RWPE2 (cell line): ENCODE data around the gene LCN10.

Experiments used
- ATAC-seq: fragments of 200-7000 bp; cut with Tn5 transposase; 3 replicates; pipeline ENCODE4 v1.9.1; 2021; ENCODE audit warnings: low read depth
- DNase-seq: peaks from one replicate; pipeline ENCODE4 v3.0.0-alpha.2; 2020; ENCODE audit warnings: low spot score
- H3K27ac ChIP-seq: fragments of 450-650 bp; 2 replicates; pipeline ENCODE4 v1.5.1; 2017; ENCODE audit warnings: mild to moderate bottlenecking; ENCODE audit not compliant: poor library complexity, severe bottlenecking
- H3K27me3 ChIP-seq: fragments of 250-450 bp; sonication (Bioruptor Pico); 2 replicates; pipeline ENCODE4 v1.5.1; 2021; ENCODE audit warnings: mild to moderate bottlenecking, moderate library complexity; ENCODE audit not compliant: insufficient read depth, poor library complexity, severe bottlenecking
- H3K36me3 ChIP-seq: fragments of 250-450 bp; sonication (Bioruptor Pico); 2 replicates; pipeline ENCODE4 v1.5.1; 2020; ENCODE audit warnings: low read depth, mild to moderate bottlenecking, moderate library complexity
- H3K4me1 ChIP-seq: fragments of 250-450 bp; sonication (Bioruptor Pico); 2 replicates; pipeline ENCODE4 v1.5.1; 2021; ENCODE audit warnings: mild to moderate bottlenecking, moderate library complexity; ENCODE audit not compliant: insufficient read depth, poor library complexity, severe bottlenecking
- H3K4me3 ChIP-seq: fragments of 250-450 bp; sonication (Bioruptor Pico); 2 replicates; pipeline ENCODE4 v1.5.1; 2021; ENCODE audit warnings: mild to moderate bottlenecking, moderate library complexity; ENCODE audit not compliant: severe bottlenecking
- H3K9me3 ChIP-seq: fragments of 250-450 bp; sonication (Bioruptor Pico); 2 replicates; pipeline ENCODE4 v1.5.1; 2021; ENCODE audit warnings: mild to moderate bottlenecking, moderate library complexity; ENCODE audit not compliant: severe bottlenecking
- TF ChIP-seq, protein P1 (sequence below): fragments of 450-650 bp; IDR thresholded peaks from one replicate; pipeline ENCODE4 v1.5.1; 2017; ENCODE audit warnings: mild to moderate bottlenecking, moderate library complexity; ENCODE audit not compliant: poor library complexity, severe bottlenecking

The LCN10 gene

GRCh38 chr9:136748666-136749611 lies 6.2 kb upstream of the LCN10 start:
- DNase-seq (no peak), ATAC-seq (no peak)
- Histone ChIP-seq H3K27me3 (peaks cover 3% of the 10 kb centered on the region), H3K36me3 (no peaks in the 10 kb centered on the region), H3K4me1 (no peaks in the 10 kb centered on the region), H3K27ac (no peak overlapping the region), H3K9me3 (no peaks in the 10 kb centered on the region), H3K4me3 (no peak overlapping the region)
- TF ChIP-seq, protein P1, sequence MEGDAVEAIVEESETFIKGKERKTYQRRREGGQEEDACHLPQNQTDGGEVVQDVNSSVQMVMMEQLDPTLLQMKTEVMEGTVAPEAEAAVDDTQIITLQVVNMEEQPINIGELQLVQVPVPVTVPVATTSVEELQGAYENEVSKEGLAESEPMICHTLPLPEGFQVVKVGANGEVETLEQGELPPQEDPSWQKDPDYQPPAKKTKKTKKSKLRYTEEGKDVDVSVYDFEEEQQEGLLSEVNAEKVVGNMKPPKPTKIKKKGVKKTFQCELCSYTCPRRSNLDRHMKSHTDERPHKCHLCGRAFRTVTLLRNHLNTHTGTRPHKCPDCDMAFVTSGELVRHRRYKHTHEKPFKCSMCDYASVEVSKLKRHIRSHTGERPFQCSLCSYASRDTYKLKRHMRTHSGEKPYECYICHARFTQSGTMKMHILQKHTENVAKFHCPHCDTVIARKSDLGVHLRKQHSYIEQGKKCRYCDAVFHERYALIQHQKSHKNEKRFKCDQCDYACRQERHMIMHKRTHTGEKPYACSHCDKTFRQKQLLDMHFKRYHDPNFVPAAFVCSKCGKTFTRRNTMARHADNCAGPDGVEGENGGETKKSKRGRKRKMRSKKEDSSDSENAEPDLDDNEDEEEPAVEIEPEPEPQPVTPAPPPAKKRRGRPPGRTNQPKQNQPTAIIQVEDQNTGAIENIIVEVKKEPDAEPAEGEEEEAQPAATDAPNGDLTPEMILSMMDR: no peak

DNA sequence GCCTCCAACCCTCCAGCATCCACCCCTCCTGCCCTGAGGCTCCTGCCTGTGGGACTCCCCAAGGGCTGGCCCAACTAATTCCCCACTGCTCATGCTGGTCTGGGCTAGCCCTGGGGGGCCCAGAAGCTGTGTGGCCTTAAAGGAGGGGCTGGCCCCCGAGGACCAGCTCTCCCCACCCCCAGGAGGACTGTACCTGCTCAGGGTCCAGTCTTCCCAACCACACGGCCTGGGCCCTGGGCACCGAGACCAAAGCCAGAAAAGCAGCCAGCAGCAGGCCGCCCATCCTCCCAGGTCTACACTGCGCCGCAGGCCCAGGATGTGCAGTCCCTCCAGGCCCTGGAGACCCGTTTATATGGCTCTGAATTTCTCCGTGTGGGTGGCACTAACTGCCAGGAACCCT lies 5.5 kb upstream of the LCN10 start, which contains the start of gene LCN6:
LCN6 (minus strand) TSS at position 325 of the 400 bp plus-strand sequence; CDS start at position 283, 42 bp downstream.
- Histone ChIP-seq H3K36me3 (no peaks in the 10 kb centered on the region), H3K9me3 (no peaks in the 10 kb centered on the region), H3K27ac (no peak within 1 kb of the TSS), H3K4me1 (no peaks in the 10 kb centered on the region), H3K27me3 (peaks cover 10% of the 10 kb centered on the region), H3K4me3 (no peak within 1 kb of the TSS)
- TF ChIP-seq, protein P1: no peak
- peak; percentile 57 for DNase-seq
- no peak for ATAC-seq

DNA sequence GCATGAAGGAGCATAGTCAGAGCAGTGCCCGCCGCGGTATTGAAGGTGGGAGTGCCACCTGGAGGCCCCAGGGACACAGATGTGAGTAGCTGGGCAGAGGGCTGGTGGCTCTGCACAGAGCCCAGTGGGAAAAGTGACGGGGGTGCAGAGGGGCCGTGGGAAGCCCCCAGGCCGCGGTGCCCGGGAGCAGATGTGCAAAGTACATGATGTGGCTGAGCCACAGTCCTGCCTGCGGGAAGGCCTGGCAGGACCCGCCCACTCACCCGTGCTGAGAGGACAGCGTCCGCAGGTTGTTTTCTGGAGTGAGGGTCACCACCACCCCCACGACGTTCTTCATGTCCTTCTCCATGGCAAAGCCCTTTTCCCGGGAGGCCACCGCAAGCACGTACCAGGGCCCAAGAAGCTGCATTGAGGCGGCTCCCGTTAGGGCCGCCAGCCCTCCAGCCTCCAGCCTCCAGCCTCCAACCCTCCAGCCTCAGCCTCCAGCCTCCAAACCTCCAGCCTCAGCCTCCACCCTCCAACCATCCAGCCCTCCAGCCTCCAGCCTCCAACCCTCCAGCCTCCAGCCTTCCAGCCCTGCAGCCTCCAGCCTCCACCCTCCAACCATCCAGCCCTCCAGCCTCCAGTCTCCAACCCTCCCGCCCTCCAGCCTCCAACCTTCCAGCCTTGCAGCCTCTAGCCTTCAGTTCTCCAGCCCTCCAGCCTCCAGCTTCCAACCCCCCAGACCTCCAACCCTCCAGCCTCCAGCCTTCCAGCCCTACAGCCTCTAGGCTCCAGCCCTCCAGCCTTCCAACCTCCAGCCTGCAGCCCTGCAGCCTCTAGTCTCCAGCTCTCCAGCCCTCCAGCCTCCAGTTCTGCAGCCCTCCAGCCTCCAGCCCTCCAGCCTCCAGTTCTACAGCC lies 4.7 kb upstream of the LCN10 start:
- TF ChIP-seq, protein P1: no peak
- no peak for ATAC-seq

DNA sequence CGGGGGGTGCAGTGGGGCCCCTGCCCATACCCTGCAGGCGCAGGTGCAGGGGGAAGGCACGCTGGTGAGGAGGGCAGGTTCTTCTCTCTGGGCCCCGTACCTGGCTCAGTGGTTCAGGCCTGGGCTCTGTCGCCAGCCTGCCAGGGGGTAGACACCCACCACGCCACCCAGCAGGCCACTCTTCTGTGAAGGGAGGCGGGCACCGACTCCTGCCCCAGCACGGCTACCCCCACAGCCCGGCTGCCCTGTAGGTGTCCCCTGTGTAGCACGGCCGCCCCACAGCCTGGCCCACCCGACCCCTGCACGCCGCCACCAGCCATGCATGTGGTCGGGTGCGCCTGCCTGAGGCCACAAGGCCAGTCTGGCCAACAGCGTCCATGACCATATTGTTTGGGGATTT lies 3.9 kb upstream of the LCN10 start:
- H3K36me3 ChIP-seq: no peaks in the 10 kb centered on the region
- DNase-seq: no peak
- H3K27me3 ChIP-seq: peaks cover 26% of the 10 kb centered on the region
- no peak for ATAC-seq
- TF ChIP-seq, protein P1: no peak
- no peak overlapping the region for H3K27ac ChIP-seq
- no peaks in the 10 kb centered on the region for H3K4me1 ChIP-seq
- H3K9me3 ChIP-seq: no peaks in the 10 kb centered on the region
- H3K4me3 ChIP-seq: no peak overlapping the region

More for the DNA sequence above, 4.7 kb upstream of the LCN10 start:
- Histone ChIP-seq H3K36me3 (no peaks in the 10 kb centered on the region), H3K27me3 (peaks cover 18% of the 10 kb centered on the region), H3K4me1 (no peaks in the 10 kb centered on the region), H3K27ac (no peak overlapping the region), H3K4me3 (no peak overlapping the region), H3K9me3 (no peaks in the 10 kb centered on the region)
- DNase-seq: no peak
